ENCODE data around the gene RAP1A. TPM values are rescaled to one million over a fixed set of nuclear protein-coding genes. Genes with fewer than 3 reads are reported as not detected.
A peak's percentile ranks its signal among the peaks of the same experiment; 100 is the strongest.

Gene RAP1A
- total RNA-seq, 2 experiments from 2014 or later: 132 to 133 TPM

GRCh38 chr1:111585447-111586086 is 34.0 kb upstream of the RAP1A start:
- H3K9me3 Mint-ChIP-seq (ENCODE audit: insufficient read depth): no peaks in the 10 kb centered on the region
- peaks cover 6% of the 10 kb centered on the region for H3K4me1 Mint-ChIP-seq (ENCODE audit: low read depth)
- H3K27ac Mint-ChIP-seq: no peak overlapping the region
- no peaks in the 10 kb centered on the region for H3K27me3 Mint-ChIP-seq (ENCODE audit: low read depth)
- no peak for ATAC-seq
- DNase-seq: no peak
- H3K4me3 Mint-ChIP-seq: no peak overlapping the region
- ChIA-PET CTCF (interaction anchor here (0.6 to 2.1 kb wide), 5 partner anchors 8 to 170 kb away, joined by 3 to 7 read pairs (median 3); partner anchors contain the start of gene RAP1A), POLR2A (no interaction called here)
- no peaks in the 10 kb centered on the region for H3K36me3 Mint-ChIP-seq (ENCODE audit: low read depth)

- H3K27me3 Mint-ChIP-seq (ENCODE audit: low read depth): no peaks in the 10 kb centered on the region
- ChIA-PET POLR2A (interaction anchor here (2.3 kb wide), 1 partner anchor 15 kb away, joined by 8 read pairs; no protein-coding TSS in a partner anchor), CTCF (interaction anchor here (0.6 to 2.1 kb wide), 4 partner anchors 9 to 169 kb away, joined by 3 to 5 read pairs (median 3); no protein-coding TSS in a partner anchor)
- no peaks in the 10 kb centered on the region for H3K36me3 Mint-ChIP-seq (ENCODE audit: low read depth)
- ATAC-seq: no peak
- H3K9me3 Mint-ChIP-seq (ENCODE audit: insufficient read depth): no peaks in the 10 kb centered on the region
- DNase-seq: no peak
- H3K4me1 Mint-ChIP-seq (ENCODE audit: low read depth): peaks cover 6% of the 10 kb centered on the region
- H3K4me3 Mint-ChIP-seq: no peak overlapping the region
- no peak overlapping the region for H3K27ac Mint-ChIP-seq
These were observed 33.5 kb upstream of the RAP1A start for GRCh38 chr1:111586112-111586511.

GRCh38 chr1:111587509-111588174 is 31.9 kb upstream of the RAP1A start:
- DNase-seq (no peak), ATAC-seq (no peak)
- no peaks in the 10 kb centered on the region for H3K36me3 Mint-ChIP-seq (ENCODE audit: low read depth)
- CTCF ChIA-PET: interaction anchor here (0.7 to 2.8 kb wide), 10 partner anchors 8 to 557 kb away, joined by 3 to 16 read pairs (median 4); no protein-coding TSS in a partner anchor
- no peak overlapping the region for H3K27ac Mint-ChIP-seq
- POLR2A ChIA-PET: interaction anchor here (0.6 to 2.3 kb wide), 5 partner anchors 13 to 117 kb away, joined by 3 to 8 read pairs (median 3); no protein-coding TSS in a partner anchor
- H3K27me3 Mint-ChIP-seq (ENCODE audit: low read depth): no peaks in the 10 kb centered on the region
- no peak overlapping the region for H3K4me3 Mint-ChIP-seq
- peaks cover 18% of the 10 kb centered on the region for H3K4me1 Mint-ChIP-seq (ENCODE audit: low read depth)
- H3K9me3 Mint-ChIP-seq (ENCODE audit: insufficient read depth): no peaks in the 10 kb centered on the region

- ChIA-PET POLR2A (interaction anchor here (1.0 to 6.5 kb wide), 12 partner anchors 11 to 163 kb away, joined by 3 to 116 read pairs (median 10); partner anchors contain the start of genes DDX20 and RAP1A), CTCF (interaction anchor here (0.7 to 5.1 kb wide), 18 partner anchors 9 to 122 kb away, joined by 3 to 57 read pairs (median 6); partner anchors contain the start of gene RAP1A)
- ATAC-seq (no peak), DNase-seq (no peak)
- Mint-ChIP-seq H3K4me3 (no peak overlapping the region), H3K9me3 (ENCODE audit: insufficient read depth) (no peaks in the 10 kb centered on the region), H3K27me3 (ENCODE audit: low read depth) (no peaks in the 10 kb centered on the region), H3K4me1 (ENCODE audit: low read depth) (peaks cover 59% of the 10 kb centered on the region), H3K36me3 (ENCODE audit: low read depth) (no peaks in the 10 kb centered on the region), H3K27ac (peak overlapping the region; percentile 82)
These were observed 27.7 kb upstream of the RAP1A start for GRCh38 chr1:111591937-111592336.

GRCh38 chr1:111592389-111593361 is 26.9 kb upstream of the RAP1A start:
- POLR2A ChIA-PET: interaction anchor here (0.8 to 6.5 kb wide), 22 partner anchors 10 to 392 kb away, joined by 3 to 116 read pairs (median 5); partner anchors contain the start of genes DDX20 and RAP1A
- ATAC-seq (peak; percentile 96), DNase-seq (peak; percentile 96)
- CTCF ChIA-PET: interaction anchor here (0.8 to 5.1 kb wide), 19 partner anchors 10 to 370 kb away, joined by 3 to 57 read pairs (median 6); partner anchors contain the start of genes INKA2 and RAP1A
- Mint-ChIP-seq H3K4me1 (ENCODE audit: low read depth) (peaks cover 66% of the 10 kb centered on the region), H3K27ac (peak overlapping the region; percentile 82), H3K27me3 (ENCODE audit: low read depth) (no peaks in the 10 kb centered on the region), H3K36me3 (ENCODE audit: low read depth) (no peaks in the 10 kb centered on the region), H3K9me3 (ENCODE audit: insufficient read depth) (no peaks in the 10 kb centered on the region), H3K4me3 (peak overlapping the region; percentile 38)

GRCh38 chr1:111593403-111594305 is 25.9 kb upstream of the RAP1A start:
- POLR2A ChIA-PET: interaction anchor here (0.6 to 6.5 kb wide), 22 partner anchors 9 to 424 kb away, joined by 3 to 116 read pairs (median 5); partner anchors contain the start of genes DDX20 and RAP1A
- H3K27ac Mint-ChIP-seq: peak overlapping the region; percentile 91
- H3K4me1 Mint-ChIP-seq (ENCODE audit: low read depth): peaks cover 76% of the 10 kb centered on the region
- CTCF ChIA-PET: interaction anchor here (0.8 to 5.1 kb wide), 19 partner anchors 9 to 373 kb away, joined by 3 to 57 read pairs (median 6); partner anchors contain the start of gene INKA2
- ATAC-seq (peak; percentile 5), DNase-seq (no peak)
- H3K36me3 Mint-ChIP-seq (ENCODE audit: low read depth): no peaks in the 10 kb centered on the region
- no peaks in the 10 kb centered on the region for H3K9me3 Mint-ChIP-seq (ENCODE audit: insufficient read depth)
- peak overlapping the region; percentile 57 for H3K4me3 Mint-ChIP-seq
- H3K27me3 Mint-ChIP-seq (ENCODE audit: low read depth): no peaks in the 10 kb centered on the region

GRCh38 chr1:111594306-111594693 is 25.3 kb upstream of the RAP1A start:
- CTCF ChIA-PET: interaction anchor here (0.8 to 5.1 kb wide), 10 partner anchors 8 to 373 kb away, joined by 3 to 57 read pairs (median 15); no protein-coding TSS in a partner anchor
- H3K27me3 Mint-ChIP-seq (ENCODE audit: low read depth): no peaks in the 10 kb centered on the region

GRCh38 chr1:111595807-111596206 is 23.8 kb upstream of the RAP1A start:
- Mint-ChIP-seq H3K27me3 (ENCODE audit: low read depth) (no peaks in the 10 kb centered on the region), H3K36me3 (ENCODE audit: low read depth) (peaks cover 8% of the 10 kb centered on the region), H3K4me1 (ENCODE audit: low read depth) (peaks cover 89% of the 10 kb centered on the region), H3K4me3 (no peak overlapping the region), H3K9me3 (ENCODE audit: insufficient read depth) (peaks cover 6% of the 10 kb centered on the region), H3K27ac (no peak overlapping the region)
- CTCF ChIA-PET: interaction anchor here (0.7 to 4.7 kb wide), 8 partner anchors 9 to 151 kb away, joined by 3 to 37 read pairs (median 6); no protein-coding TSS in a partner anchor
- ATAC-seq (no peak), DNase-seq (no peak)
- POLR2A ChIA-PET: interaction anchor here (0.9 to 6.5 kb wide), 6 partner anchors 7 to 88 kb away, joined by 4 to 116 read pairs (median 11); partner anchors contain the start of gene RAP1A

More at GRCh38 chr1:111594306-111594693, 25.3 kb upstream of the RAP1A start:
- no peaks in the 10 kb centered on the region for H3K36me3 Mint-ChIP-seq (ENCODE audit: low read depth)
- POLR2A ChIA-PET: interaction anchor here (0.6 to 6.5 kb wide), 6 partner anchors 9 to 161 kb away, joined by 3 to 116 read pairs (median 48); partner anchors contain the start of genes DDX20 and RAP1A
- ATAC-seq (no peak), DNase-seq (no peak)
- H3K27ac Mint-ChIP-seq: peak overlapping the region; percentile 91
- no peaks in the 10 kb centered on the region for H3K9me3 Mint-ChIP-seq (ENCODE audit: insufficient read depth)
- peak overlapping the region; percentile 57 for H3K4me3 Mint-ChIP-seq
- peaks cover 80% of the 10 kb centered on the region for H3K4me1 Mint-ChIP-seq (ENCODE audit: low read depth)

GRCh38 chr1:111596499-111596898 is 23.1 kb upstream of the RAP1A start:
- Mint-ChIP-seq H3K36me3 (ENCODE audit: low read depth) (peaks cover 8% of the 10 kb centered on the region), H3K27me3 (ENCODE audit: low read depth) (no peaks in the 10 kb centered on the region), H3K27ac (peak overlapping the region; percentile 85), H3K4me1 (ENCODE audit: low read depth) (peaks cover 95% of the 10 kb centered on the region), H3K4me3 (no peak overlapping the region), H3K9me3 (ENCODE audit: insufficient read depth) (peaks cover 6% of the 10 kb centered on the region)
- peak; percentile 63 for DNase-seq
- ATAC-seq: peak; percentile 20
- ChIA-PET CTCF (interaction anchor here (0.9 to 4.7 kb wide), 6 partner anchors 8 to 151 kb away, joined by 3 to 37 read pairs (median 12); no protein-coding TSS in a partner anchor), POLR2A (interaction anchor here (0.9 to 6.5 kb wide), 5 partner anchors 6 to 80 kb away, joined by 4 to 116 read pairs (median 17); partner anchors contain the start of gene RAP1A)
